HG03060 (cell line): ENCODE results near the gene CADPS2.

Experiments
- ATAC-seq: cut with Tn5 transposase; IDR thresholded peaks from one replicate; pipeline ENCODE4 v1.9.1; 2021; ENCODE audit warnings: low read depth, moderate number of reproducible peaks; ENCODE audit not compliant: unreplicated experiment

The CADPS2 gene

DNA sequence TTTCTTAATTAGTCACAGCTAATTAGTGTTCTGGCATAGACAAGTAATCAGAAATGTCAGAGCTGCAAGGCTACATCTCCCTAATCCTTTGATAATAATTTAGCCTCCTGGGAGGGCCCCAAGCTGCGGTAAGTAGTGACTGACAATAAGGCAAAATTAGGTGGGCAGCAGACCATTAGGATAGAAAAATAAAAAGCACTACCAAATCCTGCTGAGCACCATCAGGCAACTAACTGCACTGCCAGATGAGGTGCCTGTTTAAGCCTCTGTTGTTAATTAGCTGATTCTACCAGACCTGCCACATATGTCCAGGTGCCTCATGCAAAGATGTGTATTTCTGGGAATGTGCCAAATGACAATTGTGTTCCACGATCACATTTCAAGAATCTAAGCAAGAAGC, 549.2 kb downstream of the CADPS2 start:
- ATAC-seq: no peak

DNA sequence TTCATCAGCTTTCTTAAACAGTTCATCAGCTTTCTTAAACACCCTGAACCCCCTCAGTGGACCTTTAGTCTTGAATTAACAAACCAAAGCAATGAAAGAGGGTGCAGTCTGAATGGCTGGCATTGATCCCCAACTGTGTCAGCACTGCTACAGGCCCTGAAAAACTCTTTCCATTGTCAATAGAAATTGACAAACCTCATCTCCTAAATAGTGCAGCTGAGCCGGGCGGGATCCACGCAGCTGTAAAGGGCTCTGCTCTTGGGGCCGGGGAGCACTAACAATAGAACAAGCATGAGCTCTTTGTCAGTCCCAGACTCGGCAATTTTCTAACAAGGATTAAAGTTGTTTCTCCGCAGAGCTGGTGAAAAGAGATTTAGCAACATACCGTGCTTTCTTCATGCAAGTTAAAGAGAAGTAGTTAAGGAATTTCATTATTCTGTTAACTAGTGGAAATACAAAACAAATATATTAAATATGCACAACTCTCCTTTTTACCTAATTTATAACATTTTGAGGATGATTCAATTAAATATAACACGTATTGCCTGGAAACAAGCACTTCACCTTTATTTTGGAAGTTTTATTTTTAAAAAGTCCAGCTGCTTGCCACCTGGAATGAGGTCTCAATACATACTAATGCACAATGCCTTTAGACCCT, 557.0 kb downstream of the CADPS2 start:
- no peak for ATAC-seq

DNA sequence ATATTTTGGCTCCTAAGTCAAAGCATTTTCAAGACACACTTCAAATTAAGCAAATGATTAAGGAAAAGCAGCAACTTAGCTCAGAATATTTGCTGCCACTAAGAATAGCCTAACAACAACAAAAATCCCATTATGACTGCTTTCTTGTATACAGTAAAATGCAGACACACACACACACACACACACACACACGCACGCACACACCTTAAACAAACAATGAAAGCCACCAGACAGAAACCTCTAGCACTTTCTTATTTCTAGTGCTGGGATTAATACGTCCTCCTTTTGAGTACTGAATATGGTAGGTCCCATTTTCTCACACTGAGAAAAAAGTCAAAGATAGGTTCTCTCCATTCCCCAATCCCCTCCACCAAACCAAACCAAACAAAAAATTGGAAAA, 558.3 kb downstream of the CADPS2 start:
- ATAC-seq: no peak

DNA sequence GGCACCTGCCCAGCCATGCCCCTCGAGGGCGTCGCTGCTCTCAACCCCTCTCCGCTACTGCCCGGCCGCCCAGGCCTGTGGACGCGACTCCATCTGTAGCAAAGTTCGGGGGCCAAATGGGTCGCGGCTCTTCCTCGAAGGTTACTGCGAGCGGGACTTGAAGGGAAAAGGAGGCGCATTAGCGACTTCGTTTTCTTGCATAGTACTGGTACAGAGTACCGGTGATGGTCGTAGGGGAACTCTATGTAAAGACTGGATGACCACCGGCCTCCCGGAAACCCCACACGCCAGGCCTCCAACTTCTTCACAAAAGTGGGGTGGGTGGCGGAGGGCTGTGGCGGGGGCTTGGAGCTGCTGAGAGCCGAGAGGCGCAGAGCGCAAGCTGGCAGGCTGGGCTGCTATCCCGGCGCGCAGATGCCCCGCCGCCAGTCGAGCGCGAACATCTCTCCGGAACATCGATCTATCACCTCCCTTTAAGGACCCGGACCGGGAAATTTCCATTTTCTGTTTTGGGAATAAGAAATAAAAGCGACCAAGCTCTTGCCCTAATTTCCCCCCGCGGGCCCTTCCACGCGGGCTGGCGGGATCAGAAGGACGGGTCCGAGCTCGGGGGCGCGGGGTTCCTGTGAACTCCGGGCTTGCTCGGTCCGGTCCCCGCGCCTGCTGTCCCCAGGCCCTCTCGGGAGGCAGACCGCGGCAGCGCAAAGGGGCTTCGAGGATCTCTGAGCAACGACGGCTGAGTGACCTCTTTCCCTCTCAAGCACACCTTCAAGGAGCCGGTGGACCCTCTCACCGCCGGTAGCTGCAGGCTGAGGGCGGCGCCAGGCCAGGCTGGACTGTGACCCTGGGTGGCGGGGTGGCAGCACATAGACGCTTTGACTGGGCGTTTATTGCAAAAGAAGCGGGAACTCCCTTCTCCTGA, 569.5 kb downstream of the CADPS2 start:
- no peak for ATAC-seq

DNA sequence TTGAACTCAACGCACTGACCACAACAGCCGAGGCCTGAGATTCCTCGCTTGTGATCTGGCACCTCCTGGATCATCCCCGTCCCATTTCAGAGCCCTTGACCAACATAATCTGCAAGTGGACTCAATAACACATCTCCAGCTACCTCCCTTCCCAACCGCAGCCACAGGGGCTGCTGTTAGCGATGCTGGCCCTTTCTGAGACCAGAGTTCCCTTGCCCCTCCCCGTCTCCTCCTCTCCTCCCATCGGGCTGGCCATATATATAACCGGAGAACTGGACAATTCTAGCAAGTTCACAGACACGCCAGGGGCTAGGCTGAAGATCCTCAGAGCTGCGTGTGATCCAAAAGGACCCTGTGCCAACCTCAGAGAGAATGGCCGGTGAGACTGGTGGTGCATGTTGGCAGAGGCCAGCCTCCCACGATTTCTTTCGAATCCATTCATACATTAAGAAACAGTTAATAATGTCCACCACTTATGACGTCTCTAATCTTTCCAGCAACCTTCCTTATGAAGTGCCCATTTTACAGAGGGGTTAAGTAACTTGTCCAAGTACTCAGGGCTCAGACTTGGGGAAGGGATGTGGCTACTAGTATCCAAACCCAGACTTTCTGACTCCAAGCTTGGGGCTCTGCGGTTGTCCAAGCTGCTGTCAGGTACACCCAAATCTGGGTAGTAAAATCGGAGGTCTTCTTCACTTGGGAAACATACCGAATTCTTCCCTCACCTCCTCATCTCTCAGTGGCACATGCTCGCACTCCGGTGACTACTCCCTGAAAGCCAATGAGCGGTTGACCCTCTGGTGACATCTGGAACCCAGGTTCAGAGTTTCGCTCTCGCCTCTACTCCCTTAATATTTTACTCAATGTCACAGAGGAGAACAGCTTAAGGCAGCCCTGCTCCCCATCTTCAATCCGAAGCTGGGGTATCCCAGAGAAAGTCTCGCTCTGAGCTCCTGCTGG, 570.5 kb downstream of the CADPS2 start:
- no peak for ATAC-seq

DNA sequence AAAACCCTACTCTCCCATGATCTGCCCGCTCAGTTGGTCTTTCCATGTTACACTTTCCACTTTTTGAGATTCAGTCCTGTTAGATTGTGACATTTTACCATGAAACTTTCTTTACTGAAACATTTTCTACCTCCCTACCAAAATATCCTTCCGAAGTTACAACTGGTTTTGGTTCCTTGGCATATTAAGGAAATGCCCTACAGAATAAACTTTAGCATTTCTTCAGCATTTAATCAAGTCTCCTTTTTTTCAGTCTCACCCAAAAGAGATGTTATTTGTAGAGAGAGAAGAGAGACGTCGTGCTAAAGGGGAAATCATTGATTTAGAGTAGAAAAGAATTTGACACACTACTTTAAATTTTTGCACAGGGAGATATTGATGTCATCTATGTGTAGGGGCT, 572.0 kb downstream of the CADPS2 start:
- ATAC-seq: no peak

DNA sequence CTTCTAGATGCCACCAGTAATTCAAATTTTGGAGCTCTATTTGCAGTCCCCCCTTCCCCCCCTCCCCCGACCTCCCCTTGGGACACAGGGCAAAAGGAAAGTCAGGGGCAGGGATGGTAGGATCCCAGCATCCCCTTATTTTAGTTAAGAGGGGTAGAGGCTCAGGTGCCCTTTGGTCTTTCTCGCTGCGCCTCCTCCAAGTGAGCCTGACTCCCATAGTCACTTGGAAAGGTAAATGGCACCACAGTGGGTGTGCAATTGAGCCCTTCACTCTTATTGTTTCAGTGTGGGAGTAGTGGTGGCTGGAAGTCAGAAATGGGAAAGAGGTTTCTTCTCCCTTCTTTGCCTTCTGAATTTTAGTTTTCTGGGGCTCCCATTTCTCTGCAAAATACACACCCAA, 573.5 kb downstream of the CADPS2 start:
- ATAC-seq: no peak

DNA sequence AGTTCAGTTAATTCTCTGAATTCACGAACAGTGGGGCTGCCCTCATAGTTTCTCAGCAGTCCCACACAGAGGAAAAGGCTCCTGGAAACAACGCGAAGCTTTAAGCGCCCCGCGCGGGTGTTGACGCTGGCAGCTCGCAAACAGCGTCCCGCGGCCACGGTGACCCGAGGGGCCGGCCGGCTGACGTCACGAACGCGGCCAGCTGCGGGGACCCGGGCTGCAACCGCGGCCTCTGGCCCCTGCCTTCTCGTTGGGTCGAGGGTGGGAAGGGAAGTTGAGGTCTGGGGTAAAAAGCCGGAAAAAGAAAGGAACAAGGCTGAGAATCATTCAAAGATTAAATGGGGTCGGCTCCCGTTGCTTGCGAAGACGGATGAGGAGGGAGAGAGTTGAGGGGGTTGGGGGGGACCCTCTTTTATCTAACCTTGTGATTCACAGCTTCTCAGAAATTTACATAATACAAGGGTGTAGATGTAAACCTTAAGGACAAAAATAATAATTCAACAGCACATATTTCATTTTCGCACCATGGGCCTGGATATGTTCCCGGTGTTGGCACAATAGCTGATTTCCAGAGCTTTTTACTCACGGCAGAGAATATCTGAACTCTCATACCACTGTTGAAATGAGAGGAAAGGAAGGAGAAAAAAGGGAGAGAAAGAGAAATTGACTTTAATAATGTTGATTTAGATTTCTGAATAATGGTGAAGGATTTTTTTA, 574.4 kb downstream of the CADPS2 start:
- no peak for ATAC-seq

DNA sequence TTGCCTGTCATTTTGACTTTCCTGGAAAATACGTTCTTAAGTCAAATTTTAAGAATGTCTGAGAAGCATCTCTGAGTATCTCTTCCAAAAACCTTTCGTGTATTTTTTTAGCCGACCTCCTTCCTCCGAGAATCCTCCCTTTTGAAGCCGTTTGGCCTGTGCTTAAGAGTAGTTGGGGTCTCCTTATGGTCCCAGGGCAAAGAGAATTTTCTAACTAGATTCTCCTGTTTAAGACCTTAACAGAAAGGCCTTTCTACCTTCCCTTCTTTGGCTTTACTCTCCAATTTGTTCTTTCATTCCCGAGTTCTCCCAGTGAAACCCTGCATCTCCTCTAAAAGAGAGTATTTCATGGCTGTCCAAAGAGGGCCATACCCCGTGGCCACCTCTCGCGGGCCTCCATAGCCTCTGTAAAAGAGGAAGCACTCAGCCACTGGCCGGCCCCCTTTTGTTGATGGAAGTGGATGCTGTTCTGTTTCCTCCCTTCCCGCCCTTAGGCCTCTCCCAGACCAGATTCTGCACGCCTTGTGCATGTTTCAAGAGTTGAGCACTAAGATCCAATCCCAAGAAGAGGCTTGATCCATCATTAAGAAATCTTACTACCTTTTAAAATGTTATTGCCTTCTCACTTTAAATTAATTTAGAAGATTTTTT, 575.1 kb downstream of the CADPS2 start:
- no peak for ATAC-seq

DNA sequence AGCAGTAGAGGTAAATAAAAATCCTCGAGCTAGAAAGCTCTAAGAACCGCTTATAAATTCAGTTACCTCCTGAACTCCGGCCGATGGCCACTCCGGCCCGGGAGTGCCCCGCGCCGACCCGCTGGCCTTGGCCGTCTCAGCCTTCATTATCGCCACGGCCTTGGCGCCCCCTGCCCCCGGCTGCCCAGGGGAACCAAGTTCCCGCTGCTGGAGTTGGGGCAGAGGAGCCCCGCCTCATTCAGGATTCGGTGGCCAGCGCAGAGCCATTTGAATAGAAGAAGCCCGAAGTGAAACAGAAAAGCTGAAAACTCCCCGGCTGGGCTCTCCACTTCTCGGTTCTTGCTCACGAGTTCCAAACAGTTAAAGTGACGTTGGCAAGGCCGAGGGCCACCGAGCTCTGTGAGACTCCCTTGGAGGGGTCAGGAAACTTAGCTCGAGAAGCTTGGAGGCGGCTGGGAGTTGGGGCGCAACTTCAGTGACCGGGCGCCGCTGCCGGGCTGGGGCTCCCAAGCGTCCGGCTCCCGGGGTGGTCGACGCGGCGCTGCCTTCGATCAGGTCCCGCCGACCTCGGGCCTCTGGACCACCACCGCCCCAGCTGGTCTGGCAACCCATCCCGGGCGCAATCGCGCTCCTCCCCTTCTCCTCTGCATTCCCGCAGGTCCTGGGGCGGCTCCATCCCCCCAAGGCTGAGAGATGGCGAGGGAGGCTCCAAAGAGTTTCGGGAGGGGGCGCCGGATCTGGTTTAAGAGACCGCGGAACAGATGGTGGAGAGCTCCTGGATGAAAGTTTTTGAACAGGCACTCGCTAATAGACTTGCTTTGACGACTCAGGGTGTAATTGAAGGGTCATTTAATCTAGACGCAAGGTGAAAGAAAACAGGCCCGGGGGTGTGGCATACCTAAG, 575.9 kb downstream of the CADPS2 start:
- ATAC-seq: no peak

DNA sequence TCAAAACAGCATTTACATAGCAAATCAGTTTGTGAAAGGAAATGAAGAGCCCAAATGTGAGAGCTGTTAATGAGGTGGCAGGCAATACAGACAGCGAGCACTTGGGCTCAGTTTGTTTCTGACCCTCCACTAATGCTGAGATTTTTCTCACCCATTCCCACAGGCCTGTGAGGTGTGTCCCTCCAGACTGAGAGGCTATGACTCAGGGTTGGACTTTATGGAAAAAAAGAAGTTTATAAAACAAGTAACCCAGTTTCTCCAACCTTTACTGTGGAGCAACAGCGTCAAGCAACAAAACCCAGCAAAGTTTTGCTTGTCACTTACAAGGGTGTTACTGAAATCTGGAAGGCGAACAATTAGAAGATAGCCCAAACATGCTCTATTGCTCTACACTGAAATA, 576.8 kb downstream of the CADPS2 start:
- no peak for ATAC-seq

DNA sequence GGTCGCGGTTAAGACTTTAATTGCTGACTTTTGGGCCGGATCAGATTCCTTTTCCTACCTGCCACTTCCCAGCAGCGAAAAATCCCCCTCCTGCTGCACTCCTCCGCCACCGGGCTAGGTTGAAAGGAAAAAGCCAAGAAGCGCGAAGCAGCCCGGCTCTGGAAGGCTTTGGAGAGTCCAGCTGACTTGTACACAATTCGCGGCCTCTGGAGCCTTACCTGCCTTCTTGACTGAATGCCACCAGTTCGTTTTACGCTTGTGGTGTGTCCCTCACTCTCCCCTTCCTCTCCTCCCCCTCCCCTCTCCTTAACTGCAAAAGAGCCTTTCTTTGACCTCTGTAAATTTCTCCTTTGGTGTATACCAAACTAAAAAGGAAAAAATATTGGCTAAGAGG, 579.0 kb downstream of the CADPS2 start:
- ATAC-seq: no peak

DNA sequence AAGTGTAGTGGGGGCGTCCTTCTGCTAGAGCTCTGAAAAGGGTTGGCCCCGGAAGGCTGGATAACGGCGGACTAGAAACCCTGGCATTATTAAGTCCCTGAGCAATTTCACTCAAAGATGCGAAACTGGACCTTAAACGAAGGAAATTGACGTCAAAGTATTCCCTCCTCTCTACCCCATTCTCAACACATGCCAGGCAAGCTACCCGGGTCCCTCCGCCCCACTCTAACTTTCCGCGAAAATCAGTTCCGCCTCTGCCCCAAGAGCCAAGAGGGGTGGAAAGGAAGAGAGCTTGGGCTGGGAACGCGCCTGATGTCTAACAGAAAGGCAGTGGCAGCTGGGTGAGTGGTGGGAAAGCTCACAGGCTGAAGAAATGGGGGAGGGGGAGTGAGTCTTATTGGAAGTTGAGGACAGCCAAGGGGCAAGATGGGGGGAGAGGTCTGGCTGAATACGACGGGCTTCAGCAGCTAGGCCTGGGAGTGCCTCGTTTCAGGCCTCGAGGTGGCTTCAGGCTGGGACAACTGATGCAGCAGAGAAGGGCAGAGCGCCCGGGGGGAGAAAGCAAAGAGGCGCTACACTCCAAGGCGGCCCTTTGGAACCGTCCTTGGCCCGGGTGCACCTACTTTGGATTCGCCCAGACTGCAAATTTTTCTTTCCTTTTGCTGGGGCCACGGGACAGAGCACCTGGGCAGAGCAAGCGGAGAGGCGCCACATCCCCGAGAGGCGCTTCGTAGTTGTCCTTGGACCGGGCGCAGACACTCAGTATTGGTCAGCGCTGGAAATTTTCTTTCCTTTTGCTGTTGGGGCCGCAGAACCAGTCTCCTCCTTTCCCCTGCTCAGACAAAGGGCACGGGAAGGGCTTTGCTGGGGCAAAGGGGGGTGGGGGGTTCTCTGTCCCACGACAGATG, 579.7 kb downstream of the CADPS2 start:
- no peak for ATAC-seq

DNA sequence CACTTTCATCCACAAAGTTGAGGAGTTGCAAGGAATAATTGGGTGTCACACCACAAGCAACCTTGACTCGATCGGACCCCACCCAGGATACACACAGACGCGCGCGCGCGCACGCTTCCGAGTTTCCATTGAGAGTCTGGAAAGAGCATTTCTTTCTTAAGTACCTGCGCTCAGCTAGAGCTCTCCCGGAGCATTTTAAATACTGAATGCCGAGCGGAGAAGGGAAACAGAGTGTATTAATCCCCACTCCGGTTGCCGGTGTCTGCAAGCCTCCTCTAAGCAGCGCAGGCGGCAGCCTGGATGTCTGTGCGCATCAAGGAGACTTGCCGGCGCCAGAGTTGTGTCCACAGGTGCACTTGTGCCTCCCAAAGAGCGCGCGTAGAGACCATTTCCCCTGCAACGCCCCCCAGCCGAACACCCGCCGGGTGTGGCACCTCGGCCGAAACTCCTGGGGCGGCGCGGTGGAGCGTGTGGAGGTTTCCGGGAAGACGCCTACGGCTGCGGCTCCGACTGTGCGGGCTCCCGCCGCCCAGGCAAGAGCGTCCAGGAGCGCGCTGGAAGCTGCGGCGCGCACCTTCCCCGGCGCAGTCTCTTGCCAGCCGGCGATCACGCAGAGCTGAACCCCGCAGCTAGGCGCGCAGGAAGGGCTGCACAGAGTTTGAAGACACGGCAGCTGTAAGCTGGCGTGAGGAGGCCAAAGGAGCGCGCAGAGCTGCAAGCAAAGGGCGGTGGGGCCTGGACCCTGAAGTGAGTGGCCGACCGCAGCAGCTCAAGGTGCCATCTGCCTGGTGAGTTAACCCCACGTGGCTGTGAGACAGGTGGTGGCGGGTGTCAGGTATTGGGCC, 580.6 kb downstream of the CADPS2 start:
- ATAC-seq: no peak

DNA sequence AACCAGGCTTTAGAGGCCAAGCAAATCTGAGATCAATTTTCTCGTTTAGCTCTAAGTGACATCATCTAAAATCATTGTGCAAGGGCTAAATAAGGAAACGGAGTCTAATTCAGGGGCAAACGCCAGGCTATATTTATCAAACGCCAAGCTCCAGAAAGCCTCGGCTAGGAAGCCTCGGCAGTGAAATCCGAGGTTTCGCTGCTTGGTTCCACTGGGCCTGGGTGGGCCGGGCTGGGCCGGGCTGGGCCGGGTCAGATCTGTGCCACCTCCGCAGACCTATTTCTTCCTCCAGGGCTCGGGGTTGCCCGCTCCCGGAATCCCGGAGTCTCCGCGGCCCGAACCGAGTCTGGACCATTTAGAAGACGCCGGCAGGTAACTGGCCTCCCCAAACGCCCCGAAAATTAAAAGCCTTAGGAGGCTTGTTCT, 581.3 kb downstream of the CADPS2 start:
- ATAC-seq: no peak

DNA sequence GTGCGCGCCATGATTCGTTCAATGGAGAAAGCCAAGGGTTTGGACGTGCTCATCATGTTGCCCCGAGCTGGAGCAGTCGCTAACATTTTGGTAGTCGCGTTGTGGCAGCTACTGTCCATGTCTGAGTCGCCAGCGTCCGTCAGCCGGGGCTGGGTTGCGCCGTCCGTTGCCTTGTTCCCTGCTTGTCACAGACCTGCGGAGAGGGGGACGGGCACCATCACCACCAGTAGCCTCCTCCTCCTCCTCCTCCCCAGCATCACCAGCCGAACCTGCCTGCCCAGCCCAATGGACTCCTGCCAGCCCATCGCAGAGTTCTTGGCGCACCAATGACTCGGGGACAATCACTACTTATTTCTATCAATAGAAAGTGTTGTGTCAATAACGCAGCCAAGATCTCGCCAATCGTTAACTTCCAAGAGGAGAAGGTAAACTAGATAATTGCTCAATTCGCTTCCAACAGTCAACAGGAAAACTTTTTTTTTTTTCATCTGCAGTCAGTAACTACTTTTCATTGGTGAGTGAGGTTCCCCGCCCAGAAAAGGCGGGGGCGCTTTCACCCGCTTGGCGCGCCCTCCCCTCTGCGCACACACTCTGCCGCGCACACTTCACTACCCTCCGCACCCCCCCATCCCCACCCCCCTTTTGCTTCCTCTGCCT, 581.8 kb downstream of the CADPS2 start, which contains the start of gene FEZF1:
FEZF1 (minus strand) TSS at position 432 of the 657 bp plus-strand sequence; CDS start at position 119, 313 bp downstream.
- no peak for ATAC-seq
